ENCODE measurements around the gene KRTAP10-2.
"Not testable (repeated sequence)": the region's sequence is repeated elsewhere in the genome, so short reads cannot be mapped to it uniquely, and the experiment has no call there.

Gene KRTAP10-2

DNA sequence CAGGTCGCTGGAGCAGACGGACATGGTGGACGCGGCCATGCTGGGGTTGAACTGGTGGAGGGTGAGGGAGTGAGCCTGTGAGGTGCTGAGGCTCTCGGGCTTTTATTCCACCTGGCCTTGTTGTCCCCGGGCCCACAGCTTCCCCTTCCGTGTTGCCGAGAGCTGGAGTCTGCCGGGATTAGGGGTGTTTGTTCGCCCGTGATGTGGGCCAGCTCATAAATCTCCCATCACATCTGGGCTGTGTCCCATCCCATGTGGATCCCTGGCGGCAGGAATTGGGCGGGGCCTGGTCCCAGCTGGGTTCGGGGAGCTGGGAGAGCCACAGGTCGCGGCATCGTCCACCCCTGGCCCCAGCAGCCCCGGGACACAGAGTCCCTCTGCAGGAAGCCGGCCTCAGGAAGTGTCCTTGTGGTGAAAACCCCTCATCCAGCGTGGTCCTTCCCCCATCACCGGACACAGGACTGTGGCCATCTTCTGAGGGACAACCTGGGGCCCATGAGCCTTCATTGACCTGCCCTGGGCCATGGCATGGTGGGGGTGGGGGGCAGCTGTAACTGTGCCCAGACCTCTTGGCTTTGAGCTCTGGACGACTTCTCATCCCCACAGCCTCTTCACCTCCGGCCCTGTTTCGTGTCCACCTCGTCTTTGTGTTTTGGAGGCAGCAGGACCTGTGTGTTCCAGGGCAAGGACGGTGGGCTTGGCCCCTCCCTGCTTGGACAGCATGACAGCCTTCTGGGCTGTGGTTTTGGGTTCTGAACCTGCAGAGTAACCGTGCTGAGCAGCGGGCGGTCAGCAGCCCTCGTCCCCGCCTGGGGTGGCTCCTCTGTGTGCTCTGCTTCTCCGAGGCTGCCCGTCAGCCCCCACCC, 41.4 kb upstream of the KRTAP10-2 start, which contains the start of gene KRTAP10-6:
TSS of gene KRTAP10-6 (minus strand) at position 60 of the 866 bp plus-strand sequence. CDS start at position 39, 21 bp downstream.
- no peaks in the 10 kb centered on the region for H3K4me1 ChIP-seq (ENCODE audit: insufficient read depth, low read length)
- no peak within 1 kb of the TSS for H3K27ac ChIP-seq (ENCODE audit: low read depth, low read length)
- H3K9ac ChIP-seq (ENCODE audit: low read length), result no peak within 1 kb of the TSS
- no peaks in the 10 kb centered on the region for H3K36me3 ChIP-seq (ENCODE audit: insufficient read depth, low read length)
- H3K27me3 ChIP-seq (ENCODE audit: control insufficient read depth in 1 of 2, insufficient read depth in 2 of 2, low read length in 2 of 2), result peaks cover 0 to 29% of the 10 kb centered on the region in 2 donors
- no peaks in the 10 kb centered on the region for H3K9me3 ChIP-seq (ENCODE audit: low read length)
- no peak within 1 kb of the TSS for H3K4me3 ChIP-seq (ENCODE audit: low read depth in 1 of 2, low read length in 2 of 2)

- H3K27me3 ChIP-seq (ENCODE audit: control insufficient read depth in 1 of 2, insufficient read depth in 2 of 2, low read length in 2 of 2), result peaks cover 0 to 29% of the 10 kb centered on the region in 2 donors
- not testable (repeated sequence) for H3K4me1 ChIP-seq (ENCODE audit: insufficient read depth, low read length); H3K27ac ChIP-seq (ENCODE audit: low read depth, low read length); H3K9ac ChIP-seq (ENCODE audit: low read length); H3K9me3 ChIP-seq (ENCODE audit: low read length); H3K4me3 ChIP-seq (ENCODE audit: low read depth in 1 of 2, low read length in 2 of 2); H3K36me3 ChIP-seq (ENCODE audit: insufficient read depth, low read length)
These were observed 40.5 kb upstream of the KRTAP10-2 start for GRCh38 chr21:44591801-44592130.

GRCh38 chr21:44590897-44591800, 39.8 kb upstream of the KRTAP10-2 start:
- H3K4me3 ChIP-seq (ENCODE audit: low read depth in 1 of 2, low read length in 2 of 2); H3K36me3 ChIP-seq (ENCODE audit: insufficient read depth, low read length); H3K9me3 ChIP-seq (ENCODE audit: low read length); H3K4me1 ChIP-seq (ENCODE audit: insufficient read depth, low read length); H3K27ac ChIP-seq (ENCODE audit: low read depth, low read length); H3K9ac ChIP-seq (ENCODE audit: low read length): not testable (repeated sequence)
- peaks cover 0 to 29% of the 10 kb centered on the region in 2 donors for H3K27me3 ChIP-seq (ENCODE audit: control insufficient read depth in 1 of 2, insufficient read depth in 2 of 2, low read length in 2 of 2)

GRCh38 chr21:44590311-44590721, 39.0 kb upstream of the KRTAP10-2 start:
- no peak overlapping the region for H3K27ac ChIP-seq (ENCODE audit: low read depth, low read length)
- peaks cover 0 to 36% of the 10 kb centered on the region in 2 donors for H3K27me3 ChIP-seq (ENCODE audit: control insufficient read depth in 1 of 2, insufficient read depth in 2 of 2, low read length in 2 of 2)
- no peaks in the 10 kb centered on the region for H3K4me1 ChIP-seq (ENCODE audit: insufficient read depth, low read length)

GRCh38 chr21:44589586-44590305, 38.4 kb upstream of the KRTAP10-2 start:
- Histone ChIP-seq H3K9me3 (ENCODE audit: low read length) (no peaks in the 10 kb centered on the region), H3K36me3 (ENCODE audit: insufficient read depth, low read length) (no peaks in the 10 kb centered on the region), H3K27ac (ENCODE audit: low read depth, low read length) (no peak overlapping the region), H3K27me3 (ENCODE audit: control insufficient read depth in 1 of 2, insufficient read depth in 2 of 2, low read length in 2 of 2) (peaks cover 0 to 37% of the 10 kb centered on the region in 2 donors), H3K9ac (ENCODE audit: low read length) (no peak overlapping the region), H3K4me1 (ENCODE audit: insufficient read depth, low read length) (no peaks in the 10 kb centered on the region), H3K4me3 (ENCODE audit: low read depth in 1 of 2, low read length in 2 of 2) (no peak overlapping the region)

More at GRCh38 chr21:44590311-44590721, 39.0 kb upstream of the KRTAP10-2 start:
- H3K9ac ChIP-seq (ENCODE audit: low read length), result no peak overlapping the region
- H3K36me3 ChIP-seq (ENCODE audit: insufficient read depth, low read length), result no peaks in the 10 kb centered on the region
- H3K4me3 ChIP-seq (ENCODE audit: low read depth in 1 of 2, low read length in 2 of 2), result no peak overlapping the region
- no peaks in the 10 kb centered on the region for H3K9me3 ChIP-seq (ENCODE audit: low read length)

GRCh38 chr21:44589094-44589493, 37.8 kb upstream of the KRTAP10-2 start:
- H3K4me3 ChIP-seq (ENCODE audit: low read depth in 1 of 2, low read length in 2 of 2), result no peak overlapping the region
- peaks cover 0 to 37% of the 10 kb centered on the region in 2 donors for H3K27me3 ChIP-seq (ENCODE audit: control insufficient read depth in 1 of 2, insufficient read depth in 2 of 2, low read length in 2 of 2)
- H3K9me3 ChIP-seq (ENCODE audit: low read length), result no peaks in the 10 kb centered on the region
- no peak overlapping the region for H3K9ac ChIP-seq (ENCODE audit: low read length)
- no peak overlapping the region for H3K27ac ChIP-seq (ENCODE audit: low read depth, low read length)
- H3K4me1 ChIP-seq (ENCODE audit: insufficient read depth, low read length), result no peaks in the 10 kb centered on the region
- no peaks in the 10 kb centered on the region for H3K36me3 ChIP-seq (ENCODE audit: insufficient read depth, low read length)

GRCh38 chr21:44585892-44586291, 34.6 kb upstream of the KRTAP10-2 start:
- no peak overlapping the region for H3K27ac ChIP-seq (ENCODE audit: low read depth, low read length)
- H3K27me3 ChIP-seq (ENCODE audit: control insufficient read depth in 1 of 2, insufficient read depth in 2 of 2, low read length in 2 of 2), result peaks cover 0 to 24% of the 10 kb centered on the region in 2 donors
- peaks cover 7% of the 10 kb centered on the region for H3K9me3 ChIP-seq (ENCODE audit: low read length)

GRCh38 chr21:44583800-44584147, 32.5 kb upstream of the KRTAP10-2 start:
- no peak overlapping the region for H3K27ac ChIP-seq (ENCODE audit: low read depth, low read length)

More at GRCh38 chr21:44585892-44586291, 34.6 kb upstream of the KRTAP10-2 start:
- no peaks in the 10 kb centered on the region for H3K4me1 ChIP-seq (ENCODE audit: insufficient read depth, low read length)
- H3K9ac ChIP-seq (ENCODE audit: low read length), result no peak overlapping the region
- no peak overlapping the region for H3K4me3 ChIP-seq (ENCODE audit: low read depth in 1 of 2, low read length in 2 of 2)
- no peaks in the 10 kb centered on the region for H3K36me3 ChIP-seq (ENCODE audit: insufficient read depth, low read length)

GRCh38 chr21:44583089-44583799, 31.9 kb upstream of the KRTAP10-2 start:
- no peak overlapping the region for H3K27ac ChIP-seq (ENCODE audit: low read depth, low read length)
- H3K9ac ChIP-seq (ENCODE audit: low read length), result no peak overlapping the region
- no peak overlapping the region for H3K4me3 ChIP-seq (ENCODE audit: low read depth in 1 of 2, low read length in 2 of 2)
- H3K9me3 ChIP-seq (ENCODE audit: low read length), result peaks cover 7% of the 10 kb centered on the region
- H3K4me1 ChIP-seq (ENCODE audit: insufficient read depth, low read length), result no peaks in the 10 kb centered on the region
- no peaks in the 10 kb centered on the region for H3K36me3 ChIP-seq (ENCODE audit: insufficient read depth, low read length)
- peaks cover 0 to 15% of the 10 kb centered on the region in 2 donors for H3K27me3 ChIP-seq (ENCODE audit: control insufficient read depth in 1 of 2, insufficient read depth in 2 of 2, low read length in 2 of 2)

More at GRCh38 chr21:44583800-44584147, 32.5 kb upstream of the KRTAP10-2 start:
- Histone ChIP-seq H3K4me1 (ENCODE audit: insufficient read depth, low read length) (no peaks in the 10 kb centered on the region), H3K9ac (ENCODE audit: low read length) (no peak overlapping the region), H3K4me3 (ENCODE audit: low read depth in 1 of 2, low read length in 2 of 2) (no peak overlapping the region), H3K36me3 (ENCODE audit: insufficient read depth, low read length) (no peaks in the 10 kb centered on the region), H3K9me3 (ENCODE audit: low read length) (peaks cover 7% of the 10 kb centered on the region), H3K27me3 (ENCODE audit: control insufficient read depth in 1 of 2, insufficient read depth in 2 of 2, low read length in 2 of 2) (peaks cover 0 to 15% of the 10 kb centered on the region in 2 donors)

GRCh38 chr21:44582055-44582454, 30.8 kb upstream of the KRTAP10-2 start:
- Histone ChIP-seq H3K9me3 (ENCODE audit: low read length) (peaks cover 7% of the 10 kb centered on the region), H3K27me3 (ENCODE audit: control insufficient read depth in 1 of 2, insufficient read depth in 2 of 2, low read length in 2 of 2) (peaks cover 0 to 15% of the 10 kb centered on the region in 2 donors)

More at GRCh38 chr21:44582055-44582454, 30.8 kb upstream of the KRTAP10-2 start:
- Histone ChIP-seq H3K4me3 (ENCODE audit: low read depth in 1 of 2, low read length in 2 of 2) (no peak overlapping the region), H3K27ac (ENCODE audit: low read depth, low read length) (no peak overlapping the region), H3K36me3 (ENCODE audit: insufficient read depth, low read length) (no peaks in the 10 kb centered on the region), H3K9ac (ENCODE audit: low read length) (no peak overlapping the region), H3K4me1 (ENCODE audit: insufficient read depth, low read length) (no peaks in the 10 kb centered on the region)

All from muscle layer of colon (tissue), 2 donors.